ENCODE measurements around the gene SLC35G6. TPM values are rescaled to one million over a fixed set of nuclear protein-coding genes. Genes with fewer than 3 reads are reported as not detected.

Gene SLC35G6
- total and polyA plus RNA-seq, 2 experiments from 2014 or later, result 0.16 TPM; not detected in 1

DNA sequence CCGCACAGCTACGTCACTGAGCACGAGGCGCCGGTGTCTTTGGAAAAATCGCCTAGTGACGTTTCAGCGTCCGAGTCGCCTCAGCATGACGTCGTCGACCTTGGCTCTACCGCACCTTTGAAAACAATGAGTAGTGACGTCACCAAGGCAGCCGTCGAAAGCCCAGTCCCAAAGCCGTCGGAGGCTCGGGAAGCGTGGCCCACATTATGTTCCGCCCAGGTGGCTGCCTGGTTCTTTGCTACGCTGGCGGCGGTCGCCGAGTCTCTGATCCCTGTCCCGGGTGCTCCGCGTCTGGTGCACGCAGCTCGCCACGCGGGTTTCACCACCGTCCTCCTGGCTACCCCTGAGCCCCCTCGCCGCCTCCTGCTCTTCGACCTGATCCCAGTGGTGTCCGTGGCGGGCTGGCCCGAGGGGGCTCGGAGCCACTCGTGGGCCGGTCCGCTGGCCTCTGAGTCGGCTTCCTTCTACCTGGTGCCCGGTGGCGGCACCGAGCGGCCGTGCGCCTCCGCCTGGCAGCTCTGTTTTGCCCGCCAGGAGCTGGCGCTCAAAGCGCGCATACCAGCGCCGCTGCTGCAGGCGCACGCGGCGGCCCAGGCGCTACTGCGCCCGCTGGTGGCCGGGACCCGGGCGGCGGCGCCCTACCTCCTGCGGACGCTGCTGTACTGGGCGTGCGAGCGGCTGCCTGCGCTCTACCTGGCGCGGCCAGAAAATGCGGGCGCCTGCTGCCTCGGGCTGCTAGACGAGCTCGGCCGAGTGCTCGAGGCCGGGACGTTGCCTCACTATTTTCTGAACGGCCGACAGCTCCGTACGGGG, 44.5 kb upstream of the SLC35G6 start (continued):
- TF ChIP-seq, protein P1, sequence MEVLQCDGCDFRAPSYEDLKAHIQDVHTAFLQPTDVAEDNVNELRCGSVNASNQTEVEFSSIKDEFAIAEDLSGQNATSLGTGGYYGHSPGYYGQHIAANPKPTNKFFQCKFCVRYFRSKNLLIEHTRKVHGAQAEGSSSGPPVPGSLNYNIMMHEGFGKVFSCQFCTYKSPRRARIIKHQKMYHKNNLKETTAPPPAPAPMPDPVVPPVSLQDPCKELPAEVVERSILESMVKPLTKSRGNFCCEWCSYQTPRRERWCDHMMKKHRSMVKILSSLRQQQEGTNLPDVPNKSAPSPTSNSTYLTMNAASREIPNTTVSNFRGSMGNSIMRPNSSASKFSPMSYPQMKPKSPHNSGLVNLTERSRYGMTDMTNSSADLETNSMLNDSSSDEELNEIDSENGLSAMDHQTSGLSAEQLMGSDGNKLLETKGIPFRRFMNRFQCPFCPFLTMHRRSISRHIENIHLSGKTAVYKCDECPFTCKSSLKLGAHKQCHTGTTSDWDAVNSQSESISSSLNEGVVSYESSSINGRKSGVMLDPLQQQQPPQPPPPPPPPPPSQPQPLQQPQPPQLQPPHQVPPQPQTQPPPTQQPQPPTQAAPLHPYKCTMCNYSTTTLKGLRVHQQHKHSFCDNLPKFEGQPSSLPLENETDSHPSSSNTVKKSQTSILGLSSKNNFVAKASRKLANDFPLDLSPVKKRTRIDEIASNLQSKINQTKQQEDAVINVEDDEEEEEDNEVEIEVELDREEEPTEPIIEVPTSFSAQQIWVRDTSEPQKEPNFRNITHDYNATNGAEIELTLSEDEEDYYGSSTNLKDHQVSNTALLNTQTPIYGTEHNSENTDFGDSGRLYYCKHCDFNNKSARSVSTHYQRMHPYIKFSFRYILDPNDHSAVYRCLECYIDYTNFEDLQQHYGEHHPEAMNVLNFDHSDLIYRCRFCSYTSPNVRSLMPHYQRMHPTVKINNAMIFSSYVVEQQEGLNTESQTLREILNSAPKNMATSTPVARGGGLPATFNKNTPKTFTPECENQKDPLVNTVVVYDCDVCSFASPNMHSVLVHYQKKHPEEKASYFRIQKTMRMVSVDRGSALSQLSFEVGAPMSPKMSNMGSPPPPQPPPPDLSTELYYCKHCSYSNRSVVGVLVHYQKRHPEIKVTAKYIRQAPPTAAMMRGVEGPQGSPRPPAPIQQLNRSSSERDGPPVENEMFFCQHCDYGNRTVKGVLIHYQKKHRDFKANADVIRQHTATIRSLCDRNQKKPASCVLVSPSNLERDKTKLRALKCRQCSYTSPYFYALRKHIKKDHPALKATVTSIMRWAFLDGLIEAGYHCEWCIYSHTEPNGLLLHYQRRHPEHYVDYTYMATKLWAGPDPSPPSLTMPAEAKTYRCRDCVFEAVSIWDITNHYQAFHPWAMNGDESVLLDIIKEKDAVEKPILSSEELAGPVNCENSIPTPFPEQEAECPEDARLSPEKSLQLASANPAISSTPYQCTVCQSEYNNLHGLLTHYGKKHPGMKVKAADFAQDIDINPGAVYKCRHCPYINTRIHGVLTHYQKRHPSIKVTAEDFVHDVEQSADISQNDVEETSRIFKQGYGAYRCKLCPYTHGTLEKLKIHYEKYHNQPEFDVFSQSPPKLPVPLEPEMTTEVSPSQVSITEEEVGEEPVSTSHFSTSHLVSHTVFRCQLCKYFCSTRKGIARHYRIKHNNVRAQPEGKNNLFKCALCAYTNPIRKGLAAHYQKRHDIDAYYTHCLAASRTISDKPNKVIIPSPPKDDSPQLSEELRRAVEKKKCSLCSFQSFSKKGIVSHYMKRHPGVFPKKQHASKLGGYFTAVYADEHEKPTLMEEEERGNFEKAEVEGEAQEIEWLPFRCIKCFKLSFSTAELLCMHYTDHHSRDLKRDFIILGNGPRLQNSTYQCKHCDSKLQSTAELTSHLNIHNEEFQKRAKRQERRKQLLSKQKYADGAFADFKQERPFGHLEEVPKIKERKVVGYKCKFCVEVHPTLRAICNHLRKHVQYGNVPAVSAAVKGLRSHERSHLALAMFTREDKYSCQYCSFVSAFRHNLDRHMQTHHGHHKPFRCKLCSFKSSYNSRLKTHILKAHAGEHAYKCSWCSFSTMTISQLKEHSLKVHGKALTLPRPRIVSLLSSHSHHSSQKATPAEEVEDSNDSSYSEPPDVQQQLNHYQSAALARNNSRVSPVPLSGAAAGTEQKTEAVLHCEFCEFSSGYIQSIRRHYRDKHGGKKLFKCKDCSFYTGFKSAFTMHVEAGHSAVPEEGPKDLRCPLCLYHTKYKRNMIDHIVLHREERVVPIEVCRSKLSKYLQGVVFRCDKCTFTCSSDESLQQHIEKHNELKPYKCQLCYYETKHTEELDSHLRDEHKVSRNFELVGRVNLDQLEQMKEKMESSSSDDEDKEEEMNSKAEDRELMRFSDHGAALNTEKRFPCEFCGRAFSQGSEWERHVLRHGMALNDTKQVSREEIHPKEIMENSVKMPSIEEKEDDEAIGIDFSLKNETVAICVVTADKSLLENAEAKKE (CRISPR knock-in tag; IDR thresholded peaks at IDR 0.05), result no peak
- TF ChIP-seq JUNB (IDR thresholded peaks at IDR 0.05; ENCODE audit: unreplicated experiment) (no peak), POLR2AphosphoS5 (IDR thresholded peaks at IDR 0.05; ENCODE audit: low read depth) (0 out of 2 replicates have a peak, but pooled peaks have one; percentile 25), STAT1 (IDR thresholded peaks at IDR 0.05; ENCODE audit: unreplicated experiment) (no peak)
- TF ChIP-seq, protein P2, sequence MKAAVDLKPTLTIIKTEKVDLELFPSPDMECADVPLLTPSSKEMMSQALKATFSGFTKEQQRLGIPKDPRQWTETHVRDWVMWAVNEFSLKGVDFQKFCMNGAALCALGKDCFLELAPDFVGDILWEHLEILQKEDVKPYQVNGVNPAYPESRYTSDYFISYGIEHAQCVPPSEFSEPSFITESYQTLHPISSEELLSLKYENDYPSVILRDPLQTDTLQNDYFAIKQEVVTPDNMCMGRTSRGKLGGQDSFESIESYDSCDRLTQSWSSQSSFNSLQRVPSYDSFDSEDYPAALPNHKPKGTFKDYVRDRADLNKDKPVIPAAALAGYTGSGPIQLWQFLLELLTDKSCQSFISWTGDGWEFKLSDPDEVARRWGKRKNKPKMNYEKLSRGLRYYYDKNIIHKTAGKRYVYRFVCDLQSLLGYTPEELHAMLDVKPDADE (IDR thresholded peaks at IDR 0.05), result no peak

DNA sequence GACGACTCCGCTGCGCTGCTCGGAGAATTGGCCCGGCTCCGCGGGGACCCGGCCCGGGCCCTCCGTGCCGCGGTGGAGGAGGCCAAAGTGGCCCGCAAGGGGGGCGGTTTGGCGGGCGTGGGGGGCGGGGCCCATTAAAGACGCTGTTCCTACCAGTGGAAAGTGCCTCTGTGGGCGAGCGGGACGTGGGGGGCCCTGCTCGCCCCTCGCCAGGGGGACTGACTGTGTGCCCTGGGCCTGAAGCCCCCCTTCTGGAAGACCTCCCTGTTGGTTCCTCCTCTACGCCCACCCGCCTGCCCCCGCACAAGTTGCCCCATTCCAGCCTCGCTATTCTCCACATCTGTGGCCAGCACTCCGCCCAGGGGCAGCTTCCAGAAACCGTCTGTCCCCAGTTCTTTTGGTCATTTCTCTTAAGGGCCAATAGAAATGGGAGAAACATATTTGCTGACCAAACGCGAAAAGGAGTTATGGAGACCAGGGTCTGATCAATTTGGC, 43.8 kb upstream of the SLC35G6 start:
- H3K4me3 Mint-ChIP-seq, result peak overlapping the region; percentile 84
- no peak for DNase-seq (ENCODE audit: low spot score)
- Histone ChIP-seq H3K27ac (ENCODE audit: low read depth) (no peak overlapping the region), H3K9me2 (ENCODE audit: insufficient read depth) (no peaks in the 10 kb centered on the region), H3K4me3 (peak overlapping the region; percentile 98), H3K4me2 (peak overlapping the region; percentile 76), H2AFZ (0 out of 2 replicates have a peak overlapping the region, but pooled peaks have one; percentile 47), H4K20me1 (replicated peaks; ENCODE audit: insufficient read depth) (no peaks in the 10 kb centered on the region; the same call in 1 of the 2 replicates), H3F3A (replicated peaks; ENCODE audit: low read depth) (peaks cover 40% of the 10 kb centered on the region), H3K36me3 (ENCODE audit: insufficient read depth) (no peaks in the 10 kb centered on the region), H3K4me1 (ENCODE audit: insufficient read depth) (peaks cover 22% of the 10 kb centered on the region), H3K79me2 (replicated peaks; ENCODE audit: insufficient read depth) (no peaks in the 10 kb centered on the region), H3K27me3 (ENCODE audit: insufficient read depth) (peaks cover 31% of the 10 kb centered on the region)
- H3K27ac Mint-ChIP-seq, result no peak overlapping the region; the same call in 1 of the 2 replicates
- no peak for ATAC-seq
- peaks cover 29% of the 10 kb centered on the region for H3K4me1 Mint-ChIP-seq
- H3K27me3 Mint-ChIP-seq (ENCODE audit: insufficient read depth, low read depth, poor library complexity), result peaks cover 48% of the 10 kb centered on the region
- H3K9me3 Mint-ChIP-seq, result no peaks in the 10 kb centered on the region
- no peaks in the 10 kb centered on the region; the same call in 2 of the 3 replicates for H3K36me3 Mint-ChIP-seq (ENCODE audit: low read depth)
- TF ChIP-seq STAT1 (IDR thresholded peaks at IDR 0.05; ENCODE audit: unreplicated experiment) (no peak), NANOG (IDR thresholded peaks at IDR 0.05; ENCODE audit: borderline replicate concordance) (no peak), EZH2 (IDR thresholded peaks at IDR 0.05; ENCODE audit: low read depth, unreplicated experiment) (no peak)
- TF ChIP-seq, protein P3, sequence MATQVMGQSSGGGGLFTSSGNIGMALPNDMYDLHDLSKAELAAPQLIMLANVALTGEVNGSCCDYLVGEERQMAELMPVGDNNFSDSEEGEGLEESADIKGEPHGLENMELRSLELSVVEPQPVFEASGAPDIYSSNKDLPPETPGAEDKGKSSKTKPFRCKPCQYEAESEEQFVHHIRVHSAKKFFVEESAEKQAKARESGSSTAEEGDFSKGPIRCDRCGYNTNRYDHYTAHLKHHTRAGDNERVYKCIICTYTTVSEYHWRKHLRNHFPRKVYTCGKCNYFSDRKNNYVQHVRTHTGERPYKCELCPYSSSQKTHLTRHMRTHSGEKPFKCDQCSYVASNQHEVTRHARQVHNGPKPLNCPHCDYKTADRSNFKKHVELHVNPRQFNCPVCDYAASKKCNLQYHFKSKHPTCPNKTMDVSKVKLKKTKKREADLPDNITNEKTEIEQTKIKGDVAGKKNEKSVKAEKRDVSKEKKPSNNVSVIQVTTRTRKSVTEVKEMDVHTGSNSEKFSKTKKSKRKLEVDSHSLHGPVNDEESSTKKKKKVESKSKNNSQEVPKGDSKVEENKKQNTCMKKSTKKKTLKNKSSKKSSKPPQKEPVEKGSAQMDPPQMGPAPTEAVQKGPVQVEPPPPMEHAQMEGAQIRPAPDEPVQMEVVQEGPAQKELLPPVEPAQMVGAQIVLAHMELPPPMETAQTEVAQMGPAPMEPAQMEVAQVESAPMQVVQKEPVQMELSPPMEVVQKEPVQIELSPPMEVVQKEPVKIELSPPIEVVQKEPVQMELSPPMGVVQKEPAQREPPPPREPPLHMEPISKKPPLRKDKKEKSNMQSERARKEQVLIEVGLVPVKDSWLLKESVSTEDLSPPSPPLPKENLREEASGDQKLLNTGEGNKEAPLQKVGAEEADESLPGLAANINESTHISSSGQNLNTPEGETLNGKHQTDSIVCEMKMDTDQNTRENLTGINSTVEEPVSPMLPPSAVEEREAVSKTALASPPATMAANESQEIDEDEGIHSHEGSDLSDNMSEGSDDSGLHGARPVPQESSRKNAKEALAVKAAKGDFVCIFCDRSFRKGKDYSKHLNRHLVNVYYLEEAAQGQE (IDR thresholded peaks at IDR 0.05; ENCODE audit: unreplicated experiment), result no peak
- TF ChIP-seq, protein P2 (IDR thresholded peaks at IDR 0.05), result no peak

Data from GM23338 (cell line).